Skeletal muscle satellite cell (primary cell): ENCODE measurements around the gene KIF25.
"Not testable (repeated sequence)": the region's sequence is repeated elsewhere in the genome, so short reads cannot be mapped to it uniquely, and the experiment has no call there.

Experiments used
- H3K27me3 ChIP-seq: 2 replicates; pipeline ENCODE4 v1.7.0; 2013; ENCODE audit warnings: low read length; ENCODE audit not compliant: control insufficient read depth, insufficient read depth
- H3K36me3 ChIP-seq: 2 replicates; pipeline ENCODE4 v1.7.0; 2013; ENCODE audit warnings: mild to moderate bottlenecking, control low read depth, low read length; ENCODE audit not compliant: insufficient read depth
- H3K4me1 ChIP-seq: 2 replicates; pipeline ENCODE4 v1.7.0; 2013; ENCODE audit warnings: low read length; ENCODE audit not compliant: control insufficient read depth, insufficient read depth
- H3K4me2 ChIP-seq: 2 replicates; pipeline ENCODE4 v1.7.0; 2013; ENCODE audit warnings: mild to moderate bottlenecking, low read length
- H3K4me3 ChIP-seq: 2 replicates; pipeline ENCODE4 v1.7.0; 2013; ENCODE audit warnings: low read length
- H3K9ac ChIP-seq: 2 replicates; pipeline ENCODE4 v1.7.0; 2013; ENCODE audit warnings: mild to moderate bottlenecking, low read depth, low read length, moderate library complexity
- H3K9me3 ChIP-seq: replicated peaks from 2 replicates; pipeline ENCODE4 v1.7.0; 2013; ENCODE audit warnings: mild to moderate bottlenecking, control low read depth, low read length

KIF25 gene

DNA sequence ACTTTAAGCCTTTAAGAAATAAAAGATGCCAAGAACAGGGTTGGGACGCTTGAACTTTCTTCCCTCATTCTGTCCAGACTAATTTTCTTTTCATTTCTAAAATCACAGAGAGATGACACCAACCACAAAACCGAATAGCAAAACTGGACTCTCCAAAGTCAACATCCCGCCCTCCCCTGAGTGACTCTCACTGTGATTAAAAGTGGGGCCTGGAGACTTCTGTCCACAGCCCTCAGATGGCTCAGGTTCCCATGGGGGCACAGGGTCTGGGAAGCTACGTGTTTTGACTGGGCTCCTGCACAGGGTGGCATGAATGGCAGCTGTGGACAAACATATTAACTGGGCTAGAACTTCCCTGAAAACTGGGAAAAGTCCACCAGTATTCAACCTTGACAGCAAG lies 75.3 kb downstream of the KIF25 start:
- no peaks in the 10 kb centered on the region for H3K27me3 ChIP-seq
- no peaks in the 10 kb centered on the region for H3K36me3 ChIP-seq
- H3K4me2 ChIP-seq, result no peak overlapping the region
- H3K4me3 ChIP-seq, result no peak overlapping the region
- no peak overlapping the region for H3K9ac ChIP-seq
- H3K9me3 ChIP-seq, result peaks cover 16% of the 10 kb centered on the region
- H3K4me1 ChIP-seq, result no peaks in the 10 kb centered on the region

DNA sequence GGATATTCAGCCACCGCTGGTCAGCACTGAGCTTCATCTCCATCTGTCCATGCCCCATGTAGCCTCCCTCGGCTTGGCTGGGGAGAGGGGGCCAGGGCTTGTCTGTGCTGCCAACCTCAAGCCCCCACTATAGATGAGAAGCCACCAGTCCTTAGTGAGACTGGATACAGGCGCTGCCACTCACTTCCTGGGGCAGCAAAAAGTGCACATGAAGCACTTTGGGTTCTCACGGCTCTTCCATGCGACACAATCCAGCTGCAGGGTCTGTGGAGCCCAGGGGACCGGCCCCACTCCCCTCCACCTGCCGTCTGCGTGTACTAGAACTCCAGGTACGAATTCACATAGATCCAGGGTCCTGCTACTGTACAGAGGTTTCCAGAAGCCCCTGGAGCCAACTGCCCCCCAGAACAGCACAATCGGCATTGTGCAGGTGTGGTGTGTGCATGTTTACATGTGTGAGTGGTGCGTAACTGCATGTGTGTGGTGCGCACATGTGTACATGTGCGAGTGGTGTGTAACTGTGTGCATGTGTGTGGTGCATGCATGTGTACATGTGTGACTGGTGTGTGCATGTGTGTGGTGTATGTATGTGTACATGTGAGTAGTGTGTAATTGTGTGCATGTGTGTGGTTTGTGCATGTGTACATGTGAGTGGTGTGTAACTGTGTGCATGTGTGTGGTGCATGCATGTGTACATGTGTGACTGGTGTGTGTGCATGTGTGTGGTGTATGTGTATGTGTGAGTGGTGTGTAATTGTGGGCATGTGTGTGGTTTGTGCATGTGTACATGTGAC lies 76.7 kb downstream of the KIF25 start:
- Histone ChIP-seq H3K4me1 (no peaks in the 10 kb centered on the region), H3K4me3 (no peak overlapping the region), H3K36me3 (no peaks in the 10 kb centered on the region), H3K27me3 (no peaks in the 10 kb centered on the region), H3K4me2 (no peak overlapping the region), H3K9me3 (peaks cover 16% of the 10 kb centered on the region), H3K9ac (no peak overlapping the region)

DNA sequence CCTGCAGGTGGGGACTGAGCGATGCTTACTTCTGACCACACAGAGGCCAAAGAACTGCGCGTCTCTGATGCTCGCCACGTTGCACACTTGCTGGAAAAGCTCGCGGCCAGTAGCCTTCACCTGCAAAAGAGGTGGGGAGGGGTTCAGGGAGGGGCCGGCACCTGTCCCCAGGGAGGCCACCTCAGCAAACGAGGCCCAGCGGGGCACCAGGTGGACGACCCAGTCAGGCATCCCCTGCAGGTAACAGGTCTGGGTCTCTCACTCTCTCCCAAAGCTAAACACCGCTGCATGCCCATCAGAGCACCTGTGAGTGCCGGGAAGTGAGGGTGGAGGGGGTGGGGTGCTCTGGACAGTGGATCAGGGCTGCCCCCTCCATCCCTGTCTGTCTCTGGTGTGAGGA lies 77.7 kb downstream of the KIF25 start:
- Histone ChIP-seq H3K9ac (no peak overlapping the region), H3K4me1 (no peaks in the 10 kb centered on the region), H3K36me3 (no peaks in the 10 kb centered on the region), H3K27me3 (no peaks in the 10 kb centered on the region), H3K4me3 (no peak overlapping the region), H3K9me3 (peaks cover 16% of the 10 kb centered on the region), H3K4me2 (no peak overlapping the region)

DNA sequence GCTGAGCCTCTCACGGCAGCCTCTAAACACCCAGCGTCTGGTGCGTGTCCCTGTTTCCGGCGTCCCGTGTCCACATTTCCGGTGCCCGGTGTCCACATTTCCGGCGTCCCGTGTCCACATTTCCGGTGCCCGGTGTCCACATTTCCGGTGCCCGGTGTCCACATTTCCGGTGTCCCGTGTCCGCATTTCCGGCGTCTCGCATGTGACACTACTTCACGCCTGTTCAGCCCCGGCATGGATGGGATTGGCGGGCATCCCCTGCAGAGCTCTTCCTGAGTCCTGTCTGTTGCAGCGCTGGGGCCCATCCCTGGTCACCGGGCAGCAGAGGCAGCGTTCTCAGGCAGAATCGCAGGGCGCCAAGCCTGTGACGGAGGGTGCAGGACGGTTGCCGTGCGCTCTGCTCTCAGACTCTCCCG lies 78.3 kb downstream of the KIF25 start:
- H3K36me3 ChIP-seq, result no peaks in the 10 kb centered on the region

DNA sequence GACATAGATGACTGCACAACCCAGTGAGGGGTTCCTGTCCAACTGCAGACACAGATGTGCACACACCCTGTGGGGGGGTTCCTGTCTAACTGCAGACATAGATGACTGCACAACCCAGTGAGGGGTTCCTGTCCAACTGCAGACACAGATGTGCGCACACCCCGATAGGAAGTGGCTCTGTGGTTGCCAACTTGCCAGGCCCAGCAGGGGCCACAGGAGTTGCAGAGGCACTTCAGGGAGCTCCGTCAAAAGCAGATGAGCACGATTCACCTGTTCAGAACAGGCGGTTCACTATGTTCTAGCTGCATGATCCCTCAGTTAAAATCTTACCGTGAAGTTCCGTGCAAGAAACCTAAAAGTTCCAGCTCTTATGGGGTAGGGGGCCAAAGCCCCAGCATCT lies 79.9 kb downstream of the KIF25 start:
- not testable (repeated sequence) for H3K27me3 ChIP-seq, H3K4me2 ChIP-seq, H3K36me3 ChIP-seq, H3K4me3 ChIP-seq, H3K4me1 ChIP-seq, H3K9ac ChIP-seq
- peaks cover 12% of the 10 kb centered on the region for H3K9me3 ChIP-seq

More for the DNA sequence above, 78.3 kb downstream of the KIF25 start:
- Histone ChIP-seq H3K4me2 (no peak overlapping the region), H3K27me3 (no peaks in the 10 kb centered on the region), H3K9ac (no peak overlapping the region), H3K9me3 (peaks cover 16% of the 10 kb centered on the region), H3K4me1 (no peaks in the 10 kb centered on the region), H3K4me3 (no peak overlapping the region)

DNA sequence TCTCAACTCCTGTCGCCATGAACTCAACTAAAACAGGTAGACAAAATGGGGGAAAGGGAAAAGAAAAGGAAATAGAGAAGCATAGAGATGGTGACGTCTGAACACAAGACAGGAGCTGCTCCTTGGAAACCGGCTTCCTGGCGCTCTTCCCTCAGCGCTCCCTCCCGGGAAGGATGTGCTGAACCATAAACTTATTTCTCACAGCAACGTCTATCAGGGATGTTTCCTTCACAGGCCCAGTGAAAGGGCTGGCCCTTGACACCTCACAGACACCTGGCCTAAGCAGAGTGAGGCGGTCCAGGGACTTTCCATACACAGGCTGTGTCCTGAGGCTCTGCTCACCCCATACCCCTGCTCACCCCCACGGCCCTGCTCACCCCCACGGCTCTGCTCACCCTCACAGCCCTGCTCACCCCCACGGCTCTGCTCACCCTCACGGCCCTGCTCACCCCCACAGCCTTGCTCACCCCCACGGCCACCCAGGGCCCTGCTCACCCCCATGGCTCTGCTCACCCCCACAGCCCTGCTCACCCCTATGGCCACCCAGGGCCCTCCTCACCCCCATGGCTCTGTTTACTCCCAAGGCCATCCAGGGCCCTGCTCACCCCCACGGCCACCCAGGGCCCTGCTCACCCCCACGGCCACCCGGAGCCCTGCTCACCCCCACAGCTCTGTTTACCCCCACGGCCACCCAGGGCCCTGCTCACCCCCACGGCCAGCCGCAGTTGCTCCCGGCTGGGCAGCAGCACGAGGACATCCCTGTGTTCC lies 80.9 kb downstream of the KIF25 start:
- Histone ChIP-seq H3K9ac (no peak overlapping the region), H3K4me3 (no peak overlapping the region), H3K36me3 (no peaks in the 10 kb centered on the region), H3K27me3 (no peaks in the 10 kb centered on the region), H3K9me3 (peaks cover 10% of the 10 kb centered on the region), H3K4me2 (no peak overlapping the region), H3K4me1 (no peaks in the 10 kb centered on the region)

DNA sequence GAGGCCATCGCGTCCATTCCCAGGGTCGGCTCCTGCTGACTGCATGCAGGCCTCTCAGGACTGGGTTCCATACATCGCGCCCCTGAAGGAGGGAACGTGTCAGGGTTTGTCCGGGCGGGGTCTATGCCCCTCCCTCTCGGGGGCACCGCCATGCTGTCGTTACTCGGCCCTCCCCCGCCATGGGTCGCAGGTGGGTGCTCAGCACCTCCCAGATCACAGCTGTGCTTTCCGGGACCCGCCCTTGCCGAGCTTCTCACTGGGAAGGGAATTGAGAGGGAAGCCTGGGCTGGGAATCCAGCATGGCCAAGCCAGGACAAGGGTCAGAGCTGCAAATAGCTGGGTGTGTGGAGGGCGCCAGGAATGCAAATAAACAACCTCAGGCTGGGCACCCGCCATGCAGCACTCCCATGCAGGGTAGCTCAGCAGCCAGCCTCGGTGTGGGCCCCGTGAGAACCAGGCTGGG lies 81.5 kb downstream of the KIF25 start, which contains the start of gene FRMD1:
FRMD1 (minus strand) TSS at position 270 of the 463 bp plus-strand sequence; CDS start at position 152, 118 bp downstream.
- Histone ChIP-seq H3K9ac (no peak within 1 kb of the TSS), H3K9me3 (peaks cover 8% of the 10 kb centered on the region), H3K4me1 (no peaks in the 10 kb centered on the region), H3K4me2 (no peak within 1 kb of the TSS), H3K27me3 (no peaks in the 10 kb centered on the region), H3K4me3 (no peak within 1 kb of the TSS), H3K36me3 (no peaks in the 10 kb centered on the region)

DNA sequence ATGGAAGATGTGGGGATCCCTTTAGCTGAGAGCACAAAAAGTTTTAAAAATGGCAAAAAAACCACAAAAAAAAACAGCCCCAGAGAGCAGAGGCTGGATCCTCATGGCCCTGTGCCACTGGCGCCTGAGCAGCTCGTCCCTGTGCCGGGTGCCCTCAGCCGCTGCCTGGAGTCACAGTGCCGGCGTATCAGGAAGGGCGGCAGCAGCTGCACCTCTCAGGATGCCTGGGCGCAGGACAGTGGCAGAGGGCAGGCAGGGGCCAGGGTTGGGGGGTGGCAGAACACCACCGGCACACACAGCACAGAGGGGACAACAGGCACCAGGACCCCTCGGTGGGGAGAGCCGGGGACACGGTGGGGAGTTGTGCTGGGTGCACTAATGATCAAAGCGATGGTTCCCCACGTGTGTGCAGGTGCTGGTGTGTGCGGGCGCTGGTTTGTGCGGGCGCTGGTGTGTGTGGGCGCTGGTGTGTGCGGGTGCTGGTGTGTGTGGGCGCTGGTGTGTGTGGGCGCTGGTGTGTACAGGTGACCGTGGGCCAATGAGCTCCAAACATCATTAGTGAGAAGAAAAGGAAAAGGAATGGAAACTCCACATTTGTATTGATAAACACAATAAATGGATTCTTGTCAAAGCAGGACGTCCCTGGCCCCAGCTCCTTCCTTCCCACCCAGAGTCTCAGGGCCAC lies 83.1 kb downstream of the KIF25 start:
- Histone ChIP-seq H3K4me2 (no peak overlapping the region), H3K4me1 (no peaks in the 10 kb centered on the region), H3K9me3 (no peaks in the 10 kb centered on the region), H3K9ac (no peak overlapping the region), H3K4me3 (no peak overlapping the region), H3K27me3 (no peaks in the 10 kb centered on the region), H3K36me3 (no peaks in the 10 kb centered on the region)

DNA sequence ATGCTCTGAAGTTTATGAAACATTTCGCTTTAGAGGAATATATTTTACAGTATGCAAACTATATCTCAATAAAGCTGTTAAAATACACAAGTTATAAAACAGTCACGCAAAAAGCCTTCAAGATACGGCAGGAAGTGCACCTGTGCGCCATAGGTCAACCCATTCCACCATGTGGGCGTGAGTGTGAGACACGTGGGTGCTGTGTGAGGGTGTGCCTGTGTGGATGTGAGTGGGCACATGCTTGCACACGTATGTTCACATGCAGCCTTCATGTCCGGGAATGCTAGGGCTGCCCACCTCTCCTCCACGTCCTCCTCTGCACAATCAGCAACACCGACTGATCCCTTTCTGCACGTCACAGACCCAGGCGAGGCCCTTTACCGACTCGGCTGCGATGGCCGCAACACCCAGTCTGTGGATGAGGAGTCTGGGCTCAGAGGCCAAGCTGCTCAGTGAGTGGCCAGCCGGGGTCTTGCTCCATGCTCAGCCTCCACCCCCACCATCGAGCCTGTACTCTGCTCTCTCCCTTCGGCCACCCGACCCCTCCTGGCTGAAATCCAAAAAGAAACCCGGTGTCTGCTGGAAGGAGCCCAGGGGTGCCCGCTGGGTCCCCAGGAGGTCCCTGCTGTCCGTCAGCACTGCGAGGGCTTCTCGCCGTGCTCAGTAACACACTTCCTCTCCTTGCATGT lies 84.5 kb downstream of the KIF25 start:
- Histone ChIP-seq H3K9ac (no peak overlapping the region), H3K4me1 (no peaks in the 10 kb centered on the region), H3K9me3 (peaks cover 6% of the 10 kb centered on the region), H3K36me3 (no peaks in the 10 kb centered on the region), H3K4me2 (no peak overlapping the region), H3K27me3 (no peaks in the 10 kb centered on the region), H3K4me3 (no peak overlapping the region)

DNA sequence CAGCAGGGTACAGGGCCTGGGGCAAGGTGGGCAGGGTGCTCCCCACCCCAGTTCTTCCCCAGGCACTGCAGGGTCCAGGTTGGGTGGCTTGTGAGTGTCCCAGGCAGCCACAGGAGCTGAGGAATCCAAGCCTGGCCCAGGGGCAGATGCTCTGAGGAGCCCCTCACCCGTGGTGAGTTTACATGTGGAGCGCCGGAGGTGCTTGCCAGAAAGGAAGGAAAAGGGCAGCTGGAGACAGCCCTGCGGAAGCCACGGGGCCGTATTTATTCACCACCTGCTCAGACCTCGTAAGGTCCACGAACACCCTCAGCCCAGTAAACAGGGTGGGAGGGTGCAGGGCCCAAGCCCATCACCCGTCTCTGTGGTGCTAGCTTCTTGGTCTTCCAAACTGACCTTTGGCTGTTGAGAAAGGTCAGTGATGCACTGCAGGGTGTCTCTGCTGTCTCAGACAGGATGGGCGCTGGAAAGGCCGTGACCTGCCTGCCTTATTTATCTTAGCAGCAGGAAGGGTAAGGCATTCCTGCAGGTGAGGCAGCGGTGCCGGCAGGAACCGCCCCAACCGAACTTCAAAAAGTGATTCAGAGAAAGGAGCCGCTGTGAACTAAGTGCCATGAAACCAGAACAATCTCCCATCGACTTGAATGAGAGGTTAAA lies 85.5 kb downstream of the KIF25 start:
- Histone ChIP-seq H3K27me3 (no peaks in the 10 kb centered on the region), H3K4me1 (no peaks in the 10 kb centered on the region), H3K9me3 (peaks cover 6% of the 10 kb centered on the region), H3K36me3 (no peaks in the 10 kb centered on the region), H3K4me3 (no peak overlapping the region), H3K9ac (no peak overlapping the region), H3K4me2 (no peak overlapping the region)
